ENCODE data around the gene GCC2. TPM values are rescaled to one million over a fixed set of nuclear protein-coding genes. Genes with fewer than 3 reads are reported as not detected.

Gene GCC2
- polyA plus RNA-seq, 1 donor from 2014 or later, result 23.6 TPM

- no peak overlapping the region for H3K27ac ChIP-seq (ENCODE audit: low read length)
- no peaks in the 10 kb centered on the region for H3F3A ChIP-seq (ENCODE audit: insufficient read depth, low read length, poor library complexity, severe bottlenecking)
- no peak overlapping the region for H2AFZ ChIP-seq (ENCODE audit: low read depth, low read length)
- H3K9ac ChIP-seq (ENCODE audit: low read length), result no peak overlapping the region
- no peak overlapping the region for H3K4me3 ChIP-seq (ENCODE audit: low read length)
- H3K4me2 ChIP-seq (ENCODE audit: low read length), result no peak overlapping the region
- H4K20me1 ChIP-seq (ENCODE audit: insufficient read depth), result no peaks in the 10 kb centered on the region
- H3K27me3 ChIP-seq (ENCODE audit: insufficient read depth, low read depth, low read length), result no peaks in the 10 kb centered on the region
- H3K9me3 ChIP-seq (ENCODE audit: low read length), result no peaks in the 10 kb centered on the region
- H3K79me2 ChIP-seq (replicated peaks; ENCODE audit: insufficient read depth, low read length), result peaks cover 31% of the 10 kb centered on the region
- TF ChIP-seq CTCF (IDR thresholded peaks at IDR 0.05; ENCODE audit: poor library complexity, severe bottlenecking) (no peak), POLR2AphosphoS5 (IDR thresholded peaks at IDR 0.05) (no peak), MXI1 (conservative IDR thresholded peaks at IDR 0.05; ENCODE audit: poor library complexity, severe bottlenecking) (no peak), RAD21 (conservative IDR thresholded peaks at IDR 0.05) (no peak), EZH2 (IDR thresholded peaks at IDR 0.05; ENCODE audit: borderline replicate concordance, insufficient read depth, low read length, poor library complexity, severe bottlenecking) (no peak), REST (IDR thresholded peaks at IDR 0.05; ENCODE audit: borderline replicate concordance) (no peak), EP300 (conservative IDR thresholded peaks at IDR 0.05; ENCODE audit: poor library complexity, severe bottlenecking) (no peak), TAF1 (IDR thresholded peaks at IDR 0.05; ENCODE audit: low read depth) (no peak)
- no peaks in the 10 kb centered on the region for H3K36me3 ChIP-seq (ENCODE audit: insufficient read depth, low read length)
- no peaks in the 10 kb centered on the region for H3K9me2 ChIP-seq (ENCODE audit: insufficient read depth, low read length)
Measured at GRCh38 chr2:108541451-108541850, 92.4 kb downstream of the GCC2 start.

- Histone ChIP-seq H2AFZ (ENCODE audit: low read depth, low read length) (no peak overlapping the region), H3K9me2 (ENCODE audit: insufficient read depth, low read length) (no peaks in the 10 kb centered on the region), H3K9me3 (ENCODE audit: low read length) (no peaks in the 10 kb centered on the region), H3K4me2 (ENCODE audit: low read length) (no peak overlapping the region), H3K9ac (ENCODE audit: low read length) (no peak overlapping the region), H3K36me3 (ENCODE audit: insufficient read depth, low read length) (no peaks in the 10 kb centered on the region), H3K27me3 (ENCODE audit: insufficient read depth, low read depth, low read length) (no peaks in the 10 kb centered on the region), H3K4me3 (ENCODE audit: low read length) (no peak overlapping the region), H3K27ac (ENCODE audit: low read length) (no peak overlapping the region), H4K20me1 (ENCODE audit: insufficient read depth) (no peaks in the 10 kb centered on the region), H3F3A (ENCODE audit: insufficient read depth, low read length, poor library complexity, severe bottlenecking) (no peaks in the 10 kb centered on the region), H3K79me2 (replicated peaks; ENCODE audit: insufficient read depth, low read length) (peaks cover 27% of the 10 kb centered on the region)
- no peak for TF ChIP-seq RAD21 (conservative IDR thresholded peaks at IDR 0.05)
- no peak for TF ChIP-seq EZH2 (IDR thresholded peaks at IDR 0.05; ENCODE audit: borderline replicate concordance, insufficient read depth, low read length, poor library complexity, severe bottlenecking)
Measured at GRCh38 chr2:108542071-108542470, 93.1 kb downstream of the GCC2 start.

GRCh38 chr2:108547606-108548005, 98.6 kb downstream of the GCC2 start:
- TF ChIP-seq RAD21 (conservative IDR thresholded peaks at IDR 0.05) (no peak), POLR2AphosphoS5 (IDR thresholded peaks at IDR 0.05) (no peak), TAF1 (IDR thresholded peaks at IDR 0.05; ENCODE audit: low read depth) (no peak)
- Histone ChIP-seq H3K4me2 (ENCODE audit: low read length) (no peak overlapping the region), H3K27me3 (ENCODE audit: insufficient read depth, low read depth, low read length) (no peaks in the 10 kb centered on the region), H3K79me2 (replicated peaks; ENCODE audit: insufficient read depth, low read length) (no peaks in the 10 kb centered on the region), H4K20me1 (ENCODE audit: insufficient read depth) (no peaks in the 10 kb centered on the region), H3K9me2 (ENCODE audit: insufficient read depth, low read length) (no peaks in the 10 kb centered on the region), H3K27ac (ENCODE audit: low read length) (no peak overlapping the region), H3F3A (ENCODE audit: insufficient read depth, low read length, poor library complexity, severe bottlenecking) (no peaks in the 10 kb centered on the region), H3K36me3 (ENCODE audit: insufficient read depth, low read length) (no peaks in the 10 kb centered on the region), H2AFZ (ENCODE audit: low read depth, low read length) (no peak overlapping the region), H3K9me3 (ENCODE audit: low read length) (no peaks in the 10 kb centered on the region), H3K9ac (ENCODE audit: low read length) (no peak overlapping the region), H3K4me3 (ENCODE audit: low read length) (no peak overlapping the region)

Measured in neural cell (in vitro differentiated cells).